IPS DF 6.9 (cell line): Measurements from ENCODE around the gene SARNP.
"Not testable (repeated sequence)": the region's sequence is repeated elsewhere in the genome, so short reads cannot be mapped to it uniquely, and the experiment has no call there.

ENCODE experiments used
- DNase-seq: peaks from one replicate; pipeline ENCODE4 v3.0.0-alpha.2; 2013; ENCODE audit warnings: low read depth, low spot score
- H3K27ac ChIP-seq: one replicate; pipeline ENCODE4 v1.5.1; 2013; ENCODE audit warnings: low read length, control low read depth
- H3K27me3 ChIP-seq: 2 replicates; pipeline ENCODE4 v1.6.1; 2013; ENCODE audit warnings: mild to moderate bottlenecking, low read length; ENCODE audit not compliant: control insufficient read depth, insufficient read depth
- H3K36me3 ChIP-seq: 2 replicates; pipeline ENCODE4 v1.6.1; 2013; ENCODE audit warnings: low read length; ENCODE audit not compliant: control insufficient read depth, insufficient read depth
- H3K4me1 ChIP-seq: 2 replicates; pipeline ENCODE4 v1.6.1; 2013; ENCODE audit warnings: low read length; ENCODE audit not compliant: control insufficient read depth, insufficient read depth
- H3K4me3 ChIP-seq: 2 replicates; pipeline ENCODE4 v1.5.1; 2013; ENCODE audit warnings: mild to moderate bottlenecking, low read length
- H3K9me3 ChIP-seq: 2 replicates; pipeline ENCODE4 v1.6.1; 2013; ENCODE audit warnings: low read length, inconsistent platforms; ENCODE audit not compliant: control insufficient read depth, insufficient read depth
- WGBS: extraction: QIAGEN DNeasy Blood & Tissue Kit; methylation state at CpG from one replicate; pipeline ENCODE4 v1.1.7; 2013; ENCODE audit warnings: mixed read lengths, missing lambda C conversion rate; ENCODE audit not compliant: insufficient read length, insufficient coverage; 5-methylcytosine and 5-hydroxymethylcytosine counted together

The SARNP gene

GRCh38 chr12:55817345-55818139, at the start of gene SARNP, which contains the start of gene ORMDL2:
Gene SARNP, minus strand, starts transcription at chr12:55817724. Its CDS starts 23 bp downstream, at chr12:55817701.
Gene ORMDL2, plus strand, starts transcription at chr12:55818041. Its CDS starts 959 bp downstream, at chr12:55819000.
- H3K27me3 ChIP-seq: no peaks in the 10 kb centered on the region
- H3K4me3 ChIP-seq: peak within 1 kb of the TSS; percentile 82
- DNase-seq: peak; percentile 100
- no peaks in the 10 kb centered on the region for H3K9me3 ChIP-seq
- no peaks in the 10 kb centered on the region for H3K4me1 ChIP-seq
- H3K36me3 ChIP-seq: peaks cover 9% of the 10 kb centered on the region; the same call in 1 of the 2 replicates
- H3K27ac ChIP-seq: no peak within 1 kb of the TSS
- WGBS: no CpG with 5 or more reads among the region's 38 CpGs

- no CpG with 5 or more reads among the region's 3 CpGs for WGBS
- not testable (repeated sequence) for H3K4me3 ChIP-seq
Observed at GRCh38 chr12:55866454-55867004, 49.0 kb upstream of the SARNP start.

DNA sequence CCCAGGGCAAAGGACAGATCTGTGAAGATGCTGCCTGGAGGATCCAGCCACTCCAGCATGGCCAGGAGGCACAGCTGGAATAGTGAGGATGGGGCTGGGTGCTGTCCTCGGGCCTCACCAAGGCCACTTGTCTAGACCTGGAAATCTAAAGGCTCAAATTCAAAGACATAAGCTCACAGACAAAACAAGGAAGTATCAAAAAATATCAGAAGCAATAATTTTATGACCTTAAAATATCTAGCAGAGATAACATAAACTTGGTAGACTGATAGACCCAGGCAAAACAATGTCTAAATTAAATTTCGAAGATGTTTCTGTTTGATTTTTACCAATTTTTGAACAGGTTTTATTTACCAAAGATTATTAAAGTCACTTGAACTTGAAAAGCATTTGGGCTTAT, 47.8 kb upstream of the SARNP start:
- Histone ChIP-seq H3K27ac (no peak overlapping the region), H3K36me3 (no peaks in the 10 kb centered on the region), H3K4me3 (no peak overlapping the region), H3K27me3 (no peaks in the 10 kb centered on the region), H3K9me3 (no peaks in the 10 kb centered on the region), H3K4me1 (no peaks in the 10 kb centered on the region)
- DNase-seq: no peak
- WGBS: no CpG with 5 or more reads among the region's 2 CpGs

More at GRCh38 chr12:55866454-55867004, 49.0 kb upstream of the SARNP start:
- H3K27me3 ChIP-seq, H3K36me3 ChIP-seq, DNase-seq, H3K27ac ChIP-seq, H3K4me1 ChIP-seq, H3K9me3 ChIP-seq: not testable (repeated sequence)

DNA sequence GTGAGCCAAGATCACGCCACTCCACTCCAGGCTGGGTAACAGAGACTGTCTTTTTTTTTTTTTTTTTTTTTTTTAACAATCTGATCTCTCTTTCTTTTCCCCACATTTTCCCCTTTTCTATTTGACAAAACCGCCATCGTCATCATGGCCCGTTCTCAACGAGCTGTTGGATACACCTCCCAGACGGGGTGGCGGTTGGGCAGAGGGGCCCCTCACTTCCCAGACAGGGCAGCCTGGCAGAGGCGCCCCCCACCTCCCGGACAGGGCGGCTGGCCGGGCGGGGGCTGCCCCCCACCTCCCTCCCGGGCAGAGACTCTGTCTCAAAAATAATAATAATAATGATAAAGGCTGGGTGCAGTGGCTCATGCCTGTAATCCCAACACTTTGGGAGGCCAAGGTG, 45.4 kb upstream of the SARNP start:
- H3K9me3 ChIP-seq, H3K27ac ChIP-seq: not testable (repeated sequence)
- WGBS: no CpG with 5 or more reads among the region's 13 CpGs

GRCh38 chr12:55862286-55862685, 44.8 kb upstream of the SARNP start:
- no peaks in the 10 kb centered on the region for H3K36me3 ChIP-seq
- no peaks in the 10 kb centered on the region for H3K4me1 ChIP-seq
- H3K4me3 ChIP-seq: no peak overlapping the region
- no peak for DNase-seq
- H3K9me3 ChIP-seq: no peaks in the 10 kb centered on the region
- no peak overlapping the region for H3K27ac ChIP-seq
- no peaks in the 10 kb centered on the region for H3K27me3 ChIP-seq

More for the DNA sequence above, 45.4 kb upstream of the SARNP start:
- not testable (repeated sequence) for H3K27me3 ChIP-seq, H3K4me1 ChIP-seq, H3K4me3 ChIP-seq, H3K36me3 ChIP-seq, DNase-seq

DNA sequence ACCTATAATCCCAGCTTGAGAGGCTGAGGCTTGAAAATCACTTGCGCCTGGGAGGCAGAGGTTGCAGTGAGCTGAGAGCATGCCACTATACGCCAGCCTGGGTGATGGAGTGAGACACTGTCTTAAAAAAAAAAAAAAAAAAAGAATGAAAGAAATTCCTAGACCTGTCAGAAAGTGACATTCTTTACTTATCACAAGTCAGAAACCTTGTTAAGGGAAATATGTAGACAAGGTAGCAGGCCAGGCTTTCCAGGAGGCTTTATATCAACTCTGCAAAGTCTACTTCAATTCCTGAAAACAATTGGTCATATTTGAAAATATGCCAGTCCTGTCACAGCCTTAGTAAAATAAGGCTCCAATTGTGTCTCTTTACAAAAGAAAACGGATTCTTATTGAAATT, 44.3 kb upstream of the SARNP start:
- DNase-seq: no peak
- no CpG with 5 or more reads among the region's 3 CpGs for WGBS
- H3K4me3 ChIP-seq: no peak overlapping the region
- H3K4me1 ChIP-seq: no peaks in the 10 kb centered on the region
- H3K36me3 ChIP-seq: no peaks in the 10 kb centered on the region
- H3K27ac ChIP-seq: no peak overlapping the region
- H3K27me3 ChIP-seq: no peaks in the 10 kb centered on the region
- H3K9me3 ChIP-seq: no peaks in the 10 kb centered on the region

DNA sequence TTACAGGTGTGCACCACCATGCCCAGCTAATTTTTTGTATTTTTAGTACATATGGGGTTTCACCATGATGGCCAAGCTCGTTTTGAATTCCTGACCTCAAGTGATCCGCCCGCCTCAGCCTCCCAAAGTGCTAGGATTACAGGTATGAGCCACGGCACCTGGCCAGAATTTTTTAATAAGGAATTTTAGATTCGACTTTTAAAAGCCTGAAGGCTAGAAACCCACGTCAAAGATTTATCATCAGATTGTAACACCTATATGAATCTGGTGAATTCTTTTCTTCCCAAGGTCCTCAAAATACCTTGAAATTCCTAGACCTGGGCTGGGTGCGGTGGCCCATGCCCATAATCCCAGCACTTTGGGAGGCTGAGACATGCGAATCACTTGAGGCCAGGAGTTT, 43.9 kb upstream of the SARNP start:
- no CpG with 5 or more reads among the region's 8 CpGs for WGBS
- H3K4me1 ChIP-seq: no peaks in the 10 kb centered on the region
- no peaks in the 10 kb centered on the region for H3K27me3 ChIP-seq
- H3K36me3 ChIP-seq: no peaks in the 10 kb centered on the region
- H3K4me3 ChIP-seq: no peak overlapping the region
- H3K9me3 ChIP-seq: no peaks in the 10 kb centered on the region
- H3K27ac ChIP-seq: no peak overlapping the region
- no peak for DNase-seq

- H3K36me3 ChIP-seq: no peaks in the 10 kb centered on the region
- H3K4me3 ChIP-seq: no peak overlapping the region
- peaks cover 2% of the 10 kb centered on the region; the same call in 1 of the 2 replicates for H3K4me1 ChIP-seq
- no CpG with 5 or more reads among the region's 1 CpG for WGBS
- H3K27ac ChIP-seq: no peak overlapping the region
- DNase-seq: no peak
- H3K27me3 ChIP-seq: no peaks in the 10 kb centered on the region
- no peaks in the 10 kb centered on the region for H3K9me3 ChIP-seq
Observed at GRCh38 chr12:55852740-55853139, 35.2 kb upstream of the SARNP start.

DNA sequence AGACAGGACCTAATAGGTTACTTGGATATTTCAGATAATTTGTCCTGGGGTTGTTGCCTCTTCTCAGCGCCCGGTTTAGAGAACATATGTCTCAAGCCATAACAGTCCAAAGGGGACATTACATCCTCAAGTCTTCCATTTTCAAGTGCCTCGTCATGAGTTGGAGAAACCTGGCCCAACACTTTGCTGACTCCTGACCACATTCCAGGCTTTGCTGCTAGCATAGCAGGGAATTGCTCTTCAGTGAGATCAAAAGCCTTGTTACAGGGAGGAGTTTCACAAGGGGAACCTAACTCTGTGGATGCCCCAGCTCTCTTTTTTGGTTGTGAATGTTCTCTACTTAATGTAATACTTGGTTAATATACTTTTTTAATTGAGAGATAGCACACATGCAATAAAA, 33.4 kb upstream of the SARNP start:
- H3K27ac ChIP-seq: no peak overlapping the region
- H3K27me3 ChIP-seq: no peaks in the 10 kb centered on the region
- H3K9me3 ChIP-seq: no peaks in the 10 kb centered on the region
- DNase-seq: no peak
- H3K4me1 ChIP-seq: peaks cover 2% of the 10 kb centered on the region; the same call in 1 of the 2 replicates
- no peak overlapping the region for H3K4me3 ChIP-seq
- no peaks in the 10 kb centered on the region for H3K36me3 ChIP-seq
- no CpG with 5 or more reads among the region's 3 CpGs for WGBS

DNA sequence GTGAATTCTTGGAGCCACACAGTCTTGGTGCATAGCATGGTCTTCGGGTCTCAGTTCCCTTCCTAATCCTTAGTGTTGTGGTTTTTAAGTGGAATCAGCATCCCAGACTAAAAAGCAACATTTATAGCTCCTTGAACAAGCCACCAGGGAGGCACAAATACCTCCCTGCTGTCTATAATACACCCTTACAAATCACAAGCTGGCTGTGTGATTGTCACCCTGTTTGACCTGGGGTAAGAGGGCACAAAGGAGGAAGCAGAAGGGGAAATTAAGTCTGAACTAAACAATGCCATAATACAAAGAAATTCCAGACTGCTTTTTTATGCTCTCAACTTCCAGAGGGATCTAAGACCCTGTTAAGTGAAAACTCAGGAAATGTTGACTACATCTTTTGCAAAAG, 32.9 kb upstream of the SARNP start:
- Histone ChIP-seq H3K36me3 (no peaks in the 10 kb centered on the region), H3K27me3 (no peaks in the 10 kb centered on the region), H3K4me1 (peaks cover 2% of the 10 kb centered on the region; the same call in 1 of the 2 replicates), H3K9me3 (no peaks in the 10 kb centered on the region), H3K4me3 (no peak overlapping the region), H3K27ac (no peak overlapping the region)
- DNase-seq: no peak
- WGBS: no CpG with 5 or more reads among the region's 1 CpG
